Neural crest cell (in vitro differentiated cells): ENCODE measurements around the gene FANK1. TPM values are rescaled to one million over a fixed set of nuclear protein-coding genes. Genes with fewer than 3 reads are reported as not detected.

ENCODE experiments used
- DNase-seq: peaks from one replicate; pipeline ENCODE4 v3.0.0; 2021; ENCODE audit warnings: low read depth, mixed read lengths, low spot score
- H3K27ac Mint-ChIP-seq: one replicate; pipeline ENCODE4 v1.8.0; 2021; ENCODE audit warnings: mild to moderate bottlenecking, mixed read lengths; ENCODE audit not compliant: unreplicated experiment
- H3K27me3 Mint-ChIP-seq: 2 replicates; pipeline ENCODE4 v1.8.0; 2021; ENCODE audit warnings: low read depth, mild to moderate bottlenecking, mixed read lengths
- H3K36me3 Mint-ChIP-seq: 2 replicates; pipeline ENCODE4 v1.8.0; 2021; ENCODE audit warnings: low read depth, mild to moderate bottlenecking, mixed read lengths
- H3K4me1 Mint-ChIP-seq: 2 replicates; pipeline ENCODE4 v1.8.0; 2021; ENCODE audit warnings: mixed read lengths
- H3K4me3 Mint-ChIP-seq: one replicate; pipeline ENCODE4 v1.8.0; 2021; ENCODE audit warnings: mild to moderate bottlenecking, mixed read lengths
- H3K9me3 Mint-ChIP-seq: 2 replicates; pipeline ENCODE4 v1.8.0; 2021; ENCODE audit warnings: mixed read lengths
- CTCF ChIP-seq: fragments of 200-600 bp; sonication (generic); conservative IDR thresholded peaks from 2 replicates; pipeline ENCODE4 v1.5.0; 2021; ENCODE audit warnings: antibody characterized with exemption, mild to moderate bottlenecking
- total RNA-seq: library from RNA; stranded (reverse); gene quantifications from 2 replicates; pipeline ENCODE4 v1.2.1, GENCODE V29; 2021

The FANK1 gene
- total RNA-seq, 1 donor from 2014 or later = 2.4 TPM

GRCh38 chr10:126017961-126018560, 121.7 kb downstream of the FANK1 start:
- H3K4me3 Mint-ChIP-seq = no peak overlapping the region
- no peaks in the 10 kb centered on the region for H3K27me3 Mint-ChIP-seq
- peaks cover 2% of the 10 kb centered on the region for H3K9me3 Mint-ChIP-seq
- TF ChIP-seq CTCF = no peak
- no peak for DNase-seq
- H3K27ac Mint-ChIP-seq = no peak overlapping the region
- peaks cover 31% of the 10 kb centered on the region for H3K36me3 Mint-ChIP-seq
- peaks cover 27% of the 10 kb centered on the region for H3K4me1 Mint-ChIP-seq

- DNase-seq = no peak
- no peak for TF ChIP-seq CTCF
- Mint-ChIP-seq H3K9me3 (peaks cover 9% of the 10 kb centered on the region), H3K4me3 (no peak overlapping the region), H3K27ac (no peak overlapping the region), H3K4me1 (no peaks in the 10 kb centered on the region), H3K36me3 (peaks cover 52% of the 10 kb centered on the region), H3K27me3 (no peaks in the 10 kb centered on the region)
These were observed 125.6 kb downstream of the FANK1 start for GRCh38 chr10:126021833-126022500.

- H3K36me3 Mint-ChIP-seq = peaks cover 55% of the 10 kb centered on the region
- no peak for TF ChIP-seq CTCF
- peaks cover 9% of the 10 kb centered on the region for H3K9me3 Mint-ChIP-seq
- DNase-seq = no peak
- no peaks in the 10 kb centered on the region for H3K27me3 Mint-ChIP-seq
- H3K4me3 Mint-ChIP-seq = no peak overlapping the region
- H3K27ac Mint-ChIP-seq = no peak overlapping the region
- H3K4me1 Mint-ChIP-seq = no peaks in the 10 kb centered on the region
These were observed 126.5 kb downstream of the FANK1 start for GRCh38 chr10:126022841-126023240.

- no peak for TF ChIP-seq CTCF
- H3K36me3 Mint-ChIP-seq = peaks cover 67% of the 10 kb centered on the region
- no peaks in the 10 kb centered on the region for H3K27me3 Mint-ChIP-seq
- H3K4me1 Mint-ChIP-seq = no peaks in the 10 kb centered on the region
- no peak for DNase-seq
- no peak overlapping the region for H3K4me3 Mint-ChIP-seq
- peaks cover 17% of the 10 kb centered on the region for H3K9me3 Mint-ChIP-seq
- no peak overlapping the region for H3K27ac Mint-ChIP-seq
These were observed 131.3 kb downstream of the FANK1 start for GRCh38 chr10:126027692-126028091.

GRCh38 chr10:126029999-126030398, 133.6 kb downstream of the FANK1 start:
- no peak overlapping the region for H3K27ac Mint-ChIP-seq
- no peak overlapping the region for H3K4me3 Mint-ChIP-seq
- peaks cover 21% of the 10 kb centered on the region for H3K9me3 Mint-ChIP-seq
- H3K27me3 Mint-ChIP-seq = no peaks in the 10 kb centered on the region
- no peaks in the 10 kb centered on the region for H3K4me1 Mint-ChIP-seq
- peaks cover 72% of the 10 kb centered on the region for H3K36me3 Mint-ChIP-seq
- no peak for TF ChIP-seq CTCF
- no peak for DNase-seq
